SH-SY5Y (cell line): ENCODE results near the gene SLC37A2.

ENCODE experiments used
- GATA2 ChIP-seq: IDR thresholded peaks from 2 replicates; pipeline ENCODE4 v1.6.1; 2011; ENCODE audit warnings: mild to moderate bottlenecking, low read depth, low read length
- GATA3 ChIP-seq: IDR thresholded peaks from 2 replicates; pipeline ENCODE4 v1.6.1; 2011; ENCODE audit warnings: low read depth, mild to moderate bottlenecking, low read length, moderate library complexity

- TF ChIP-seq GATA2 (no peak), GATA3 (no peak)
Observed at GRCh38 chr11:125084057-125084416, 20.9 kb downstream of the SLC37A2 start.
